SK-N-MC (cell line): Measurements from ENCODE around the gene TMEM205.
"Not testable (repeated sequence)": the region's sequence is repeated elsewhere in the genome, so short reads cannot be mapped to it uniquely, and the experiment has no call there.

Experiments
- DNase-seq: peaks from one replicate; pipeline ENCODE4 v3.0.0-alpha.2; 2011; ENCODE audit warnings: low read depth, low spot score
- H3K27ac ChIP-seq: fragments of 200-600 bp; sonication (generic); 2 replicates; pipeline ENCODE4 v1.5.1; 2016; ENCODE audit warnings: mixed run types
- H3K36me3 ChIP-seq: fragments of 200-600 bp; sonication (generic); 2 replicates; pipeline ENCODE4 v1.6.1; 2017; ENCODE audit warnings: antibody characterized with exemption, low read length, mixed read lengths; ENCODE audit not compliant: insufficient read depth
- H3K4me3 ChIP-seq: fragments of 200-600 bp; sonication (generic); 2 replicates; pipeline ENCODE4 v1.5.1; 2016
- H3K9ac ChIP-seq: fragments of 200-600 bp; sonication (generic); 2 replicates; pipeline ENCODE4 v1.8.0; 2017; ENCODE audit warnings: mixed run types, mixed read lengths; ENCODE audit not compliant: insufficient read length
- H3K9me3 ChIP-seq: fragments of 200-600 bp; sonication (generic); 2 replicates; pipeline ENCODE4 v1.6.1; 2017; ENCODE audit warnings: low read depth, mild to moderate bottlenecking, antibody characterized with exemption, low read length, moderate library complexity, mixed read lengths
- EZH2 ChIP-seq: fragments of 200-600 bp; sonication (generic); IDR thresholded peaks from one replicate; pipeline ENCODE4 v1.6.1; 2017; ENCODE audit warnings: antibody characterized with exemption
- FOXP2 ChIP-seq: optimal IDR thresholded peaks from 2 replicates; pipeline ENCODE3; 2011; ENCODE audit warnings: mild to moderate bottlenecking, moderate library complexity; ENCODE audit not compliant: insufficient read depth; ENCODE audit errors: extremely low read length, control extremely low read depth
- POLR2AphosphoS5 ChIP-seq: IDR thresholded peaks from 2 replicates; pipeline ENCODE4 v1.6.1; 2012; ENCODE audit warnings: mild to moderate bottlenecking, low read depth, low read length, borderline replicate concordance

The TMEM205 gene

DNA sequence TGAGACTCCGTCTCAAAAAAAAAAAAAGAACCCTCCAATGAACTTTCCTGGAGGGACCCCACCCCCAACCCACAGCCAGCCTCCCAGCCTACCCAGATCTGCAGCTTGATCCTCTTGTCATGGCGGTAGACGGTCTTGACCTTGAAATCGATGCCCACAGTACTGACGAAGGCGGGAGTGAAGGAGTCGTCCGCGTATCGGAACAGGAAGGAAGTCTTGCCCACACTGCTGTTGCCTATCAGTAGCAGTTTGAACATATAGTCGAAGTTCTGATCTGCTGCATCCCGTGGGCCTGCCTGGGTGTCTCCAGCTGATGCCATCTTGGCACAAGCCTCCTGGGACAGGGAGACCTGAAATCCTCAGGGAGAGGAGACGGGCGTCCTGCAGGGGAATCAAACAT, 9.0 kb downstream of the TMEM205 start:
- Histone ChIP-seq H3K36me3 (peaks cover 16% of the 10 kb centered on the region; the same call in 1 of the 2 replicates), H3K9me3 (no peaks in the 10 kb centered on the region), H3K9ac (no peak overlapping the region), H3K4me3 (no peak overlapping the region), H3K27ac (no peak overlapping the region)
- no peak for DNase-seq
- TF ChIP-seq POLR2AphosphoS5 (no peak), EZH2 (no peak), FOXP2 (no peak)

DNA sequence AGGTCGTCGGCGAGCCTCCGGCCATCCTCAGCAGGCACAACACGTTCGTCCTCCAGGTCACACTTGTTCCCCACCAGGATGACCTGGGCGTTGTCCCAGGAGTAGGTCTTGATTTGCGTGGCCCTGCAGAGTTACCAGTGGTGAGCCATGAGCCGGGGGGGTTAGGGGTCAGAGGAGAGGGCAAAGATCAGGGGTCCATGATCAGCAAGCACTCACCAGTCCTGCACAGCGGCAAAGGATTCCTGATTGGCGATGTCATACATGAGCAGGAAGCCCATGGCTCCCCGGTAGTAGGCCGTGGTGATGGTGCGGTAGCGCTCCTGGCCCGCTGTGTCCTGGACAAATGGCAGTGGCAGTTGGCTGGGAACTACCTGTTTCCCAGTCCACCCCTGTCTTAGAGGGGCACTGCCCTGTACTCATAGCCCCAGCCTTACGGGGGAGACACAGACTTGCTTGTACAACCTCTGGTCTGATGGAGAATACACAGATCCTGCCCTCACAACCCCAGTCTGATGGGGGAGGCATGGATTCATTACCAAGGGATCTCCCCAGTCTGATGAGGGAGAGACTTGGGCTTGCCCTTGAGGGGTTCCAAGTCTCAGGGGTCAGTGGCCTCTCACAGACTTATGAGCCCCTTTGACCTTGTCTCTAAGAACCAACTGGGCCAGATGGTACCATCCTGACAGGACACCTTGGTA, 10.5 kb downstream of the TMEM205 start:
- no peak overlapping the region for H3K4me3 ChIP-seq
- no peaks in the 10 kb centered on the region for H3K9me3 ChIP-seq
- no peak for DNase-seq
- peaks cover 11% of the 10 kb centered on the region; the same call in 1 of the 2 replicates for H3K36me3 ChIP-seq
- H3K9ac ChIP-seq: no peak overlapping the region
- TF ChIP-seq FOXP2 (no peak), POLR2AphosphoS5 (no peak), EZH2 (no peak)
- H3K27ac ChIP-seq: no peak overlapping the region

DNA sequence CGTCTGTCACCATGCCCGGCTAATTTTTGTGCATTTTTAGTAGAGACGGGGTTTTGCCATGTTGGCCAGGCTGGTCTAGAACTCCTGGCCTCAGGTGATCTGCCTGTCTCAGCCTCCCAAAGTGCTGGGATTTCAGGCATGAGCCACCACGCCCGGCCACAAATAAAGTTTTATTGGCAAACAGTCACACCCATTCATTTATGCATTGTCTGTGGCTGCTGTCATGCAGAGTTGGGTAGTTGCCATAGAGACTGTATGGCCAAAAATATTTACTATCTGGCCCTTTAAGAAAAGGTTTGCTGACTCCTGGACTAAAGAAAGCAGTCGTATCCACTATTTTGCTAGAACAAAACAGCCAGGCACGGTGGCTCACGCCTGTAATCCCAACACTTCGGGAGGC, 12.2 kb downstream of the TMEM205 start:
- H3K4me3 ChIP-seq, H3K27ac ChIP-seq, H3K9me3 ChIP-seq, H3K9ac ChIP-seq, DNase-seq: not testable (repeated sequence)
- H3K36me3 ChIP-seq: peaks cover 11% of the 10 kb centered on the region; the same call in 1 of the 2 replicates

DNA sequence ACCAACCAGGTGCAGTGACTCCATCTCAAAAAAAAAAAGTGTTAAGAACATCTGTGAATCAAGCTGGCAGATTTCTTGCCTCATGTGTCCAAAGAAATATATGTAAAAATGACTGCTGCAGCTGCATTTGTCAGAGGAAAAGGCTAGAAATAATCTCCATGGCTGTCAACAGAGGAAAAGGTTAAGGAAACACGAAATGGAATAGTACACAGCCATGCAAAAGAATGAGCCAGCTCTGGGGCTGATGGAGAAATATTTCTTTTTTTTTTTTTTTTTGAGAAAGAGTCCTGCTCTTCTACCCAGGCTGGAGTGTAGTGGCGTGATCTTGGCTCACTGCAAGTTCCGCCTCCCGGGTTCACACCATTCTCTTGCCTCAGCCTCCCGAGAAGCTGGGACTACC, 13.2 kb downstream of the TMEM205 start:
- TF ChIP-seq EZH2: no peak
- TF ChIP-seq FOXP2: no peak
- no peak for TF ChIP-seq POLR2AphosphoS5
- no peak for DNase-seq

DNA sequence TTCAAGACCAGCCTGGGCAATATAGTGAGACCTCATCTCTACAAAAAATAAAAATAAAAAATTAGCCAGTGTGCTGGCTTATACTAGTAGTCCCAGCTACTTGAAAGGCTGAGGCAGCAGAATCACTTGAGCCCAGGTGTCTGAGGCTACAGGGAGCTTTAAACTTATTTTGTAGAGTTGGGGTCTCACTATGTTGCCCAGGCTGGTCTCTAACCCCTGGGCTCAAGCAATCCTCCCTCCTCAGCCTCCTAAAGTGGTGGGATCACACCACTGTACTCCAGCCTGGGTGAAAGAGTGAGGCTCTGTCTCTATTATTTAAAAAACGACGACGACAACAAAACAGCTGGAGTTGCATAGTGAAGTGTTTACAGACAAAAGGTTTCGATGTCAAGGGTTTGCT, 14.6 kb downstream of the TMEM205 start:
- Histone ChIP-seq H3K9me3 (no peaks in the 10 kb centered on the region), H3K27ac (no peak overlapping the region)
- DNase-seq: no peak

More for the DNA sequence above, 13.2 kb downstream of the TMEM205 start:
- H3K27ac ChIP-seq: no peak overlapping the region
- no peak overlapping the region for H3K9ac ChIP-seq
- no peaks in the 10 kb centered on the region for H3K9me3 ChIP-seq
- no peak overlapping the region for H3K4me3 ChIP-seq
- peaks cover 11% of the 10 kb centered on the region; the same call in 1 of the 2 replicates for H3K36me3 ChIP-seq

DNA sequence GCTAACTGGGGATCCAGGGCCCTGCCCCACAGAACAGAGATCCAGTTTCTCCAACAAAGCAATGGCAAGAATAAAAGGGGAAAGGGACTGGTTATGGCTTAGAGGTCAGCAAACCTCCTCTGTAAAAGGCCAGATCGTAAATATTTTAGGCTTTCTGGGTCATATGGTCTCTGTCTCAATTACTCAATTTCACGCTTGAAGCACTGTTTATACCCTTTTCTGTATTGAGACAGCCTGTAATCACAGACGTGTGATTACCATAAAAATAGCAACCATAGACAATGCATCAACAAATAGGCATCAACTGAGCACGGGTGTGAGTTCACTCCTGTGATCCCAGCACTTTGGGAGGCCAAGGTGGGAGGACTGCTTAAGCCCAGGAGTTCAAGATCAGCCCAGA, 15.9 kb downstream of the TMEM205 start:
- peaks cover 2% of the 10 kb centered on the region; the same call in 1 of the 2 replicates for H3K36me3 ChIP-seq
- DNase-seq: no peak
- TF ChIP-seq FOXP2 (no peak), POLR2AphosphoS5 (no peak), EZH2 (no peak)
- H3K9me3 ChIP-seq: no peaks in the 10 kb centered on the region
- H3K9ac ChIP-seq: no peak overlapping the region
- no peak overlapping the region for H3K4me3 ChIP-seq
- no peak overlapping the region; the same call in 1 of the 2 replicates for H3K27ac ChIP-seq

More for the DNA sequence above, 14.6 kb downstream of the TMEM205 start:
- no peak for TF ChIP-seq POLR2AphosphoS5
- no peak for TF ChIP-seq FOXP2
- no peak for TF ChIP-seq EZH2
- Histone ChIP-seq H3K4me3 (no peak overlapping the region), H3K36me3 (peaks cover 11% of the 10 kb centered on the region; the same call in 1 of the 2 replicates), H3K9ac (no peak overlapping the region)

DNA sequence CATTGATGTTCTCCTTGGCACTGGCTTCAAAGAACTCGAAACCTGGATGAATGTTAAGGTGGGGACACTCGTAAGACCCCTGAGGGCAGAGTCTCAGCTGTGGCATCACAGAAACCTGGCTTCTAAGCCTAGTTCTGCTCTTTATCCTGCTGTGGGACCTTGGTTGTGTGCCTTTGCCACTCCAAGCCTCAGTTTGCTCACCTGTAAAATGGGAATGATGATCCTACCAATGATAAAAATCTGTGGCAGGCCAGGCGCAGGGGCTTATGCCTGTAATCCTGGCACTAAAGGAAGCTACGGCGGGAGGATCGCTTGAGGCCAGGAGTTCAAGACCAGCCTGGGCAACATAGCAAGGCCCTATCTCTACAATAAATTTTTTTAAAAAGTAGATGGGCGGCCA, 20.5 kb downstream of the TMEM205 start:
- Histone ChIP-seq H3K36me3 (no peaks in the 10 kb centered on the region), H3K4me3 (no peak overlapping the region), H3K9me3 (no peaks in the 10 kb centered on the region), H3K27ac (no peak overlapping the region), H3K9ac (no peak overlapping the region)
- TF ChIP-seq EZH2 (no peak), FOXP2 (no peak), POLR2AphosphoS5 (no peak)
- DNase-seq: no peak

DNA sequence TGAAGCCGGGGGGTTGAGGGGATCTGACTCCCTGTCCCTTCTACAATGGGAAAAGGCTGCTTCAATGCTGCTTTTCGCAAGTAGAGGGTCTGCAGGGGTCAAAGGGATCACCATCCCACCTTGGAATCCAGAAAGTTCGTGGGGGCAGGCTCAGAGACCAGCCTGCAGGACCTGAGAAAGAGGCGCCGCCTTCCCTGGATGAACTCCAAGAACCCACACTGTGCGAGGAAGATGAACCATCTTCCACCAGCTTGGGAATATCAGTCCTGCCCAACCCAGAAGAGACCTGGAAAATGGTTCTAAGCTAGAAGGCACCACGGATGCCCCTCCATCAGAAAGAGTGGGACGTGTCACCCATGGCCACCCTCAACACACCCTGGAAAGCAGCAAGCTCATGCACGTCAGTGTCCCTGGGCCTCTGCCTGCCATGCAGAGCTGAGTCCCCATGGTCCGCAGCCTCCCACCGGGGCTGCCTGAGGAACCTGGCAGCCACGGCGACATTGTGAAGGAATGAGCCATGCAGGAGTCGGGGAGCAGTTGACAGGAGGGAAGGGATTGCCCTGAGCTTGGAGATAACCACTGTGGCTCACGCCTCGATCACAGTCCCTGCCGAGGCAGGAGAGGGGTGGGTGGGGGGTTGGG, 21.2 kb downstream of the TMEM205 start:
- H3K4me3 ChIP-seq: peak overlapping the region; percentile 59
- peak overlapping the region; percentile 90 for H3K27ac ChIP-seq
- no peak overlapping the region for H3K9ac ChIP-seq
- no peaks in the 10 kb centered on the region for H3K9me3 ChIP-seq
- no peak for DNase-seq
- TF ChIP-seq POLR2AphosphoS5 (no peak), FOXP2 (no peak), EZH2 (no peak)
- no peaks in the 10 kb centered on the region for H3K36me3 ChIP-seq
